Parathyroid adenoma (tissue), 2 donors: ENCODE measurements around the gene ST6GALNAC3.

ENCODE experiments used
- H2AFZ ChIP-seq: fragments of 300-600 bp; sonication (generic); one replicate; pipeline ENCODE4 v1.7.0; 2017; ENCODE audit warnings: antibody characterized with exemption, mild to moderate bottlenecking
- H3K27ac ChIP-seq: fragments of 300-600 bp; sonication (generic); one replicate; pipeline ENCODE4 v1.7.0; 2017
- H3K27me3 ChIP-seq: fragments of 300-600 bp; sonication (generic); one replicate; pipeline ENCODE4 v1.7.0; 2017; ENCODE audit warnings: low read length; ENCODE audit not compliant: control insufficient read depth, insufficient read depth
- H3K36me3 ChIP-seq: fragments of 300-600 bp; sonication (generic); one replicate; pipeline ENCODE4 v1.7.0; 2017; ENCODE audit warnings: low read length; ENCODE audit not compliant: control insufficient read depth, insufficient read depth
- H3K4me1 ChIP-seq: fragments of 300-600 bp; sonication (generic); one replicate; pipeline ENCODE4 v1.7.0; 2017; ENCODE audit warnings: control low read depth
- H3K4me2 ChIP-seq: fragments of 300-600 bp; sonication (generic); one replicate; pipeline ENCODE4 v1.7.0; 2017; ENCODE audit warnings: low read length
- H3K4me3 ChIP-seq: fragments of 300-600 bp; sonication (generic); one replicate; pipeline ENCODE4 v1.7.0; 2017; ENCODE audit warnings: low read depth, low read length
- H3K79me2 ChIP-seq: fragments of 300-600 bp; sonication (generic); one replicate; pipeline ENCODE4 v1.7.0; 2017; ENCODE audit warnings: control low read depth
- H3K9ac ChIP-seq: fragments of 300-600 bp; sonication (generic); one replicate; pipeline ENCODE4 v1.7.0; 2017; ENCODE audit warnings: mild to moderate bottlenecking
- H3K9me3 ChIP-seq: fragments of 300-600 bp; sonication (generic); one replicate; pipeline ENCODE4 v1.7.0; 2017; ENCODE audit warnings: low read length; ENCODE audit not compliant: control insufficient read depth
- CTCF ChIP-seq: fragments of 300-600 bp; sonication (generic); IDR thresholded peaks from one replicate; pipeline ENCODE4 v1.7.0; 2017; ENCODE audit warnings: antibody characterized with exemption, mild to moderate bottlenecking
- donor health status: primary hyperparathyroidism.

ST6GALNAC3 gene

GRCh38 chr1:76164165-76164564, 89.6 kb downstream of the ST6GALNAC3 start:
- TF ChIP-seq CTCF: no peak
- no peak overlapping the region for H2AFZ ChIP-seq
- H3K27ac ChIP-seq: no peak overlapping the region
- H3K79me2 ChIP-seq: no peaks in the 10 kb centered on the region
- H3K4me2 ChIP-seq: no peak overlapping the region
- no peak overlapping the region for H3K4me3 ChIP-seq
- H3K36me3 ChIP-seq: no peaks in the 10 kb centered on the region
- no peaks in the 10 kb centered on the region for H3K4me1 ChIP-seq
- no peak overlapping the region for H3K9ac ChIP-seq
- H3K9me3 ChIP-seq: no peaks in the 10 kb centered on the region
- no peaks in the 10 kb centered on the region for H3K27me3 ChIP-seq

DNA sequence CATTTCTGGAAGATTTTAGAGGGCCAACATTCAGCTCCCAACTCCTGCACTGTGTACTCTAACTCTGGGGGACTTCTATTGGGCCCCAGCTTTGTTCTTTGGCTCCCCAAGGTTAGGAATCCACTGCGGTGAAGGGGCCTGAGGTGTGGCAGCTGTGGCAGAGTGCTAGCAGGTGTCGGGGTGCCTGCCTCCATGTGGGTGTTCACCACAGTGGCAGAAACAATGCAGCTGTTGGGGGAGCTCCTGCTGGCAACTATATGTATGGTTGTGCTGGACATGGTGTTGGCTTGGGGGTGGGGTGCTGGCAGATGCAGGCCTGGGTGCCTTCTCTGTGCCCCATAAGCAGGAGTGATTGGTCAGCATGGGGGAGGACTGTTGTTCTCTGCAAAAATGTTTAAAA, 95.5 kb downstream of the ST6GALNAC3 start:
- Histone ChIP-seq H3K9me3 (no peaks in the 10 kb centered on the region), H3K36me3 (no peaks in the 10 kb centered on the region), H3K27me3 (no peaks in the 10 kb centered on the region), H3K4me2 (no peak overlapping the region), H3K79me2 (no peaks in the 10 kb centered on the region), H3K27ac (no peak overlapping the region), H3K4me3 (no peak overlapping the region), H3K4me1 (no peaks in the 10 kb centered on the region), H2AFZ (no peak overlapping the region), H3K9ac (no peak overlapping the region)
- no peak for TF ChIP-seq CTCF

DNA sequence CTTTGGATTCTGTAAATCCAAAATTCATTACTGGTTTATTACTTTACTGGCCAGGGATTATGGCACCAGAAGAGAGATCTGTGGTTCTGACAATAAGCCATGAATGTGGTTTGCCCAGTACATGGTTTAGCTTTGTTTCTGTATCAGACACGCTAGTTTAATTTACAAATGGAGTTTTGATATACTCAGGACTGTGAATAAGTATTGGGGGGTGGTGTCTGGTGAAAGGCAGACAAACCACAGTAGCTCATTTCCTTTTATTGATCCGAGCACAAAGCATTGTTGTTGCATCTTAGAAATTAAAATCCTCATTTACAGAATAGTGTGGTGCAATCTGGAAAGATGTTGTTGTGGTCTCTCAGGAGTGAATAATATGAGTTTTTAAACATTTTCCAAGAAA, 96.0 kb downstream of the ST6GALNAC3 start:
- H3K27ac ChIP-seq: no peak overlapping the region
- no peak overlapping the region for H3K4me2 ChIP-seq
- no peaks in the 10 kb centered on the region for H3K36me3 ChIP-seq
- H3K9me3 ChIP-seq: no peaks in the 10 kb centered on the region
- no peaks in the 10 kb centered on the region for H3K79me2 ChIP-seq
- H3K4me1 ChIP-seq: no peaks in the 10 kb centered on the region
- no peak overlapping the region for H3K4me3 ChIP-seq
- no peak overlapping the region for H3K9ac ChIP-seq
- H3K27me3 ChIP-seq: no peaks in the 10 kb centered on the region
- TF ChIP-seq CTCF: no peak
- H2AFZ ChIP-seq: no peak overlapping the region

DNA sequence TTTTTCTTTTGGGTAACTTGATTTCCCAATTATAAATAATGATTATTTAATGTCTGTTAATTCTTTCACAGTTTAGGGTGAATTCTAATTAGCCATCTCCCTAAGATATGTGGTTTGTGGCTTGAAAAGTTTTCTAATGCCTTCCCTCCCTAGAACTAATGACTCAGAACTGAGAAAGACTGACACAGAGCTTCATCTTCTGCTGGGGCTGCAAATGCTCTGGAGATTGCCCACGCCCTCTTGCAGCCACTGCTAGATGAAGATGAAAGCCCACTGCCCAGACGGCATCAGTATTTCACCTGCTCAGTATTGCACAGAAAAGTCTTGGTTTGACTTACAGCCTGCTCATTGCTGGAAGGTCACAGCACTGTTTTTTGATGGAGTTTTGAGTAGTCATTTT, 101.5 kb downstream of the ST6GALNAC3 start:
- Histone ChIP-seq H3K9ac (no peak overlapping the region), H3K27ac (no peak overlapping the region), H3K9me3 (no peaks in the 10 kb centered on the region), H2AFZ (no peak overlapping the region), H3K27me3 (no peaks in the 10 kb centered on the region), H3K4me2 (no peak overlapping the region), H3K79me2 (no peaks in the 10 kb centered on the region), H3K4me1 (no peaks in the 10 kb centered on the region), H3K36me3 (no peaks in the 10 kb centered on the region), H3K4me3 (no peak overlapping the region)
- TF ChIP-seq CTCF: no peak

DNA sequence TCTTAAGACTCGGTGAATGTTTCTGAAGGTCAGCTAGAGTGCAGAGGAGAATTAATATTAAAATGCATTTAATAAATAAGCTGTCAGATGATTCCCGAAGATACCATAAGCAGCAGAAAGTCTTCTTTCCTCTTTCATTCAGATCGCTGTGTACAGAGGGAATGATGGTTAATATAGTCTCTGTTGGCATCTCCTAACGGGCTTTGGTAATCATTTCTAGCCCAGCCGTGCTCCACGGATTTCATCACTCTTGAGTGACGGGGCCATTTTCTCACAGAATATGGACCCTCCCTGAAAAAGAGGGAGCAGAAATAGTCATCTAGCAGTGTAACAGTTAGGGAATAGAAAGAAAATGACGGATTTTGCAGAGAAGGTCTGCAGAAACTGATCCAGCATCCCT, 103.1 kb downstream of the ST6GALNAC3 start:
- no peak overlapping the region for H3K4me3 ChIP-seq
- H3K4me1 ChIP-seq: no peaks in the 10 kb centered on the region
- H3K27me3 ChIP-seq: no peaks in the 10 kb centered on the region
- H2AFZ ChIP-seq: no peak overlapping the region
- no peak overlapping the region for H3K4me2 ChIP-seq
- no peak overlapping the region for H3K9ac ChIP-seq
- no peaks in the 10 kb centered on the region for H3K36me3 ChIP-seq
- TF ChIP-seq CTCF: no peak
- no peak overlapping the region for H3K27ac ChIP-seq
- H3K79me2 ChIP-seq: no peaks in the 10 kb centered on the region
- H3K9me3 ChIP-seq: no peaks in the 10 kb centered on the region
